ENCODE data around the gene SHISA9.

GRCh38 chr16:13108126-13108525, 206.7 kb downstream of the SHISA9 start:
- TF ChIP-seq CTCF (IDR thresholded peaks at IDR 0.05) (no peak), POLR2AphosphoS5 (IDR thresholded peaks at IDR 0.05) (no peak), POLR2A (IDR thresholded peaks at IDR 0.05) (no peak), EP300 (IDR thresholded peaks at IDR 0.05) (no peak)
